Ascending aorta (tissue), 2 donors: Measurements from ENCODE around the gene UBR3. TPM values are rescaled to one million over a fixed set of nuclear protein-coding genes. Genes with fewer than 3 reads are reported as not detected.

ENCODE experiments used
- DNase-seq, 2 donors: peaks; one replicate each; pipeline ENCODE4 v3.0.0-alpha.2; 2019; ENCODE audit warnings: low spot score in 2 of 2
- H3K27ac ChIP-seq, 2 donors: fragments of 200-600 bp; sonication (generic); one replicate each; pipeline ENCODE4 v1.5.1; 2016 to 2017; ENCODE audit warnings: mild to moderate bottlenecking in 1 of 2
- H3K27me3 ChIP-seq: fragments of 200-600 bp; sonication (generic); one replicate; pipeline ENCODE4 v1.5.1; 2017
- H3K36me3 ChIP-seq, 2 donors: fragments of 200-600 bp; sonication (generic); one replicate each; pipeline ENCODE4 v1.5.1; 2016
- H3K4me1 ChIP-seq, 2 donors: fragments of 200-600 bp; sonication (generic); one replicate each; pipeline ENCODE4 v1.5.1; 2016 to 2017; ENCODE audit warnings: mild to moderate bottlenecking in 1 of 2
- H3K4me3 ChIP-seq, 2 donors: fragments of 200-600 bp; sonication (generic); one replicate each; pipeline ENCODE4 v1.5.1; 2016 to 2017; ENCODE audit warnings: mild to moderate bottlenecking in 1 of 2
- H3K9me3 ChIP-seq, 2 donors: fragments of 200-600 bp; sonication (generic); one replicate each; pipeline ENCODE4 v1.5.1; 2016
- CTCF ChIP-seq, 3 experiments: fragments of 200-600 bp in 2 of 3; fragments of 450-650 bp in 1 of 3; sonication (generic) in 2 of 3; IDR thresholded peaks; one replicate each; pipeline ENCODE4 v1.5.1; 2016 to 2019; ENCODE audit warnings: antibody characterized with exemption in 3 of 3, mild to moderate bottlenecking in 1 of 3, moderate library complexity in 1 of 3
- intact Hi-C: fragments of 100-400 bp; cut with DNase I; formaldehyde crosslinking; loops from one replicate; pipeline ENCODE4 v1.15.1; 2023
- total RNA-seq: library from RNA; depleted of rRNA; stranded (reverse); fragments of >200 nt; gene quantifications from one replicate; pipeline ENCODE4 v1.1.0, GENCODE V29; 2016

The UBR3 gene
- total RNA-seq, 1 donor from 2014 or later = 37.7 TPM

- Histone ChIP-seq H3K4me3 (no peak overlapping the region), H3K36me3 (no peaks in the 10 kb centered on the region), H3K27me3 (no peaks in the 10 kb centered on the region), H3K9me3 (no peaks in the 10 kb centered on the region), H3K4me1 (no peaks in the 10 kb centered on the region), H3K27ac (no peak overlapping the region)
- intact Hi-C loops = no loop called here
- DNase-seq = no peak
- TF ChIP-seq CTCF (IDR thresholded peaks at IDR 0.05) = no peak
Observed at GRCh38 chr2:169790581-169790980, 36.7 kb upstream of the UBR3 start.

- Histone ChIP-seq H3K9me3 (no peaks in the 10 kb centered on the region), H3K27me3 (no peaks in the 10 kb centered on the region), H3K27ac (no peak overlapping the region), H3K4me1 (peaks cover 0 to 5% of the 10 kb centered on the region in 2 donors), H3K36me3 (no peaks in the 10 kb centered on the region), H3K4me3 (no peak overlapping the region)
- intact Hi-C loops = no loop called here
- TF ChIP-seq CTCF (IDR thresholded peaks at IDR 0.05) = no peak
- DNase-seq = no peak
Observed at GRCh38 chr2:169795181-169795580, 32.1 kb upstream of the UBR3 start.

GRCh38 chr2:169796441-169796840 is 30.8 kb upstream of the UBR3 start:
- DNase-seq = no peak
- peaks cover under 1 to 3% of the 10 kb centered on the region in 2 donors for H3K36me3 ChIP-seq
- peaks cover 0 to 8% of the 10 kb centered on the region in 2 donors for H3K4me1 ChIP-seq
- no peaks in the 10 kb centered on the region for H3K27me3 ChIP-seq
- H3K9me3 ChIP-seq = no peaks in the 10 kb centered on the region
- no peak overlapping the region for H3K4me3 ChIP-seq
- H3K27ac ChIP-seq = no peak overlapping the region
- intact Hi-C loops = no loop called here
- no peak for TF ChIP-seq CTCF (IDR thresholded peaks at IDR 0.05)

- intact Hi-C loops = no loop called here
- Histone ChIP-seq H3K4me1 (peaks cover 0 to 11% of the 10 kb centered on the region in 2 donors), H3K36me3 (peaks cover 9 to 11% of the 10 kb centered on the region in 2 donors), H3K4me3 (no peak overlapping the region), H3K9me3 (no peaks in the 10 kb centered on the region), H3K27ac (no peak overlapping the region), H3K27me3 (no peaks in the 10 kb centered on the region)
- no peak for DNase-seq
- no peak for TF ChIP-seq CTCF (IDR thresholded peaks at IDR 0.05)
Observed at GRCh38 chr2:169797601-169798000, 29.7 kb upstream of the UBR3 start.

GRCh38 chr2:169798397-169798717 is 28.9 kb upstream of the UBR3 start:
- Histone ChIP-seq H3K27me3 (no peaks in the 10 kb centered on the region), H3K27ac (peak overlapping the region; percentile 67 to 82), H3K36me3 (peaks cover 11 to 16% of the 10 kb centered on the region in 2 donors), H3K4me1 (peaks cover 0 to 11% of the 10 kb centered on the region in 2 donors), H3K9me3 (no peaks in the 10 kb centered on the region), H3K4me3 (peak overlapping the region; percentile 56 to 81)
- intact Hi-C loops = loop anchor here (2.0 kb wide), 1 partner anchor 104 kb away; the partner anchor contains the start of genes CFAP210 and PHOSPHO2
- DNase-seq = no peak
- no peak for TF ChIP-seq CTCF (IDR thresholded peaks at IDR 0.05)
